ENCODE measurements around the gene KRTAP10-8. TPM values are rescaled to one million over a fixed set of nuclear protein-coding genes. Genes with fewer than 3 reads are reported as not detected.

KRTAP10-8 gene
- total RNA-seq, 1 donor from 2014 or later: not detected

Other genes with a start within 250 kb of the KRTAP10-8 start
- gene LRRC3, start 156.6 kb upstream of the KRTAP10-8 start, total RNA-seq: not detected in 2 replicates
- gene KRTAP10-1, start 71.9 kb upstream of the KRTAP10-8 start, total RNA-seq: not detected in 2 replicates
- gene KRTAP10-2, start 60.6 kb upstream of the KRTAP10-8 start, total RNA-seq: not detected in 2 replicates
- not detected in 2 replicates for gene KRTAP10-3, start 53.3 kb upstream of the KRTAP10-8 start, total RNA-seq
- gene KRTAP10-4, start 38.4 kb upstream of the KRTAP10-8 start, total RNA-seq: not detected in 2 replicates
- not detected in 2 replicates for gene KRTAP10-5, start 31.5 kb upstream of the KRTAP10-8 start, total RNA-seq
- not detected in 2 replicates for gene KRTAP10-6, start 19.6 kb upstream of the KRTAP10-8 start, total RNA-seq
- not detected in 2 replicates for gene KRTAP10-7, start 11.5 kb upstream of the KRTAP10-8 start, total RNA-seq
- gene KRTAP10-9, start 15.0 kb downstream of the KRTAP10-8 start, total RNA-seq: not detected in 2 replicates
- not detected in 2 replicates for gene KRTAP10-10, start 25.3 kb downstream of the KRTAP10-8 start, total RNA-seq
- not detected in 2 replicates for gene KRTAP10-11, start 34.3 kb downstream of the KRTAP10-8 start, total RNA-seq
- gene KRTAP12-4, start 42.6 kb downstream of the KRTAP10-8 start, total RNA-seq: not detected in 2 replicates
- gene KRTAP12-3, start 45.9 kb downstream of the KRTAP10-8 start, total RNA-seq: not detected in 2 replicates
- gene KRTAP12-2, start 54.8 kb downstream of the KRTAP10-8 start, total RNA-seq: not detected in 2 replicates
- not detected in 2 replicates for gene KRTAP12-1, start 70.1 kb downstream of the KRTAP10-8 start, total RNA-seq
- not detected in 2 replicates for gene KRTAP10-12, start 85.1 kb downstream of the KRTAP10-8 start, total RNA-seq
- not detected in 2 replicates for gene TSPEAR, start 99.5 kb downstream of the KRTAP10-8 start, total RNA-seq
- 98.0 and 99.8 TPM in 2 replicates for gene UBE2G2, start 189.7 kb downstream of the KRTAP10-8 start, total RNA-seq
- gene SUMO3, start 206.0 kb downstream of the KRTAP10-8 start, total RNA-seq: 78.6 and 79.5 TPM in 2 replicates